Measurements from ENCODE around the gene MED13.

DNA sequence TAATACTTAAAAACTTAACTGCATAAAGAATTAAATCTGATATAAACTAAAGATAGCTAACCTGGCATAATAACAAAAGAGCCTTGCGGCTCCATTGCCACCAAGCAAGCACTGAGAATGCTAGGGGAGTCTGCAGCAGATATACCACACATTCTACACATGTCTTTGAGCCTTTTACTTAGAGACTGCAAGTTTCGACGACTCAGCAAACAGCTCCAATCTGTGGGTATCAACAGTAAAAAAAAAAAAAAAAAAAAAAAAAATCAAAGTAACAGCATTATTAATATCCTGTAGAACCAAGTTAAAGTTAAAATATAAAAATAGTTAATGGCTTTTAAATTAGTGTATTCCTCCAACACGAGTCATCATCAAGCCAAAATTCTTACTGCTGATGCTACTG lies 109.5 kb downstream of the MED13 start:
- TF ChIP-seq EZH2phosphoT487 (IDR thresholded peaks at IDR 0.05; ENCODE audit: borderline replicate concordance) = no peak
- TF ChIP-seq, protein P1, sequence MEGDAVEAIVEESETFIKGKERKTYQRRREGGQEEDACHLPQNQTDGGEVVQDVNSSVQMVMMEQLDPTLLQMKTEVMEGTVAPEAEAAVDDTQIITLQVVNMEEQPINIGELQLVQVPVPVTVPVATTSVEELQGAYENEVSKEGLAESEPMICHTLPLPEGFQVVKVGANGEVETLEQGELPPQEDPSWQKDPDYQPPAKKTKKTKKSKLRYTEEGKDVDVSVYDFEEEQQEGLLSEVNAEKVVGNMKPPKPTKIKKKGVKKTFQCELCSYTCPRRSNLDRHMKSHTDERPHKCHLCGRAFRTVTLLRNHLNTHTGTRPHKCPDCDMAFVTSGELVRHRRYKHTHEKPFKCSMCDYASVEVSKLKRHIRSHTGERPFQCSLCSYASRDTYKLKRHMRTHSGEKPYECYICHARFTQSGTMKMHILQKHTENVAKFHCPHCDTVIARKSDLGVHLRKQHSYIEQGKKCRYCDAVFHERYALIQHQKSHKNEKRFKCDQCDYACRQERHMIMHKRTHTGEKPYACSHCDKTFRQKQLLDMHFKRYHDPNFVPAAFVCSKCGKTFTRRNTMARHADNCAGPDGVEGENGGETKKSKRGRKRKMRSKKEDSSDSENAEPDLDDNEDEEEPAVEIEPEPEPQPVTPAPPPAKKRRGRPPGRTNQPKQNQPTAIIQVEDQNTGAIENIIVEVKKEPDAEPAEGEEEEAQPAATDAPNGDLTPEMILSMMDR (IDR thresholded peaks at IDR 0.05 in 2 of 3, conservative IDR thresholded peaks at IDR 0.05 in 1 of 3; ENCODE audit: borderline replicate concordance in 1 of 3, insufficient read depth in 1 of 3, low read depth in 2 of 3, low read length in 2 of 3) = no peak
- TF ChIP-seq EZH2 (IDR thresholded peaks at IDR 0.05) = no peak
- TF ChIP-seq SIN3A (IDR thresholded peaks at IDR 0.05; ENCODE audit: low read depth) = no peak
- TF ChIP-seq POLR2A (IDR thresholded peaks at IDR 0.05; ENCODE audit: borderline replicate concordance, extremely low read depth, insufficient read depth, insufficient read length) = no peak
- TF ChIP-seq, protein P2, sequence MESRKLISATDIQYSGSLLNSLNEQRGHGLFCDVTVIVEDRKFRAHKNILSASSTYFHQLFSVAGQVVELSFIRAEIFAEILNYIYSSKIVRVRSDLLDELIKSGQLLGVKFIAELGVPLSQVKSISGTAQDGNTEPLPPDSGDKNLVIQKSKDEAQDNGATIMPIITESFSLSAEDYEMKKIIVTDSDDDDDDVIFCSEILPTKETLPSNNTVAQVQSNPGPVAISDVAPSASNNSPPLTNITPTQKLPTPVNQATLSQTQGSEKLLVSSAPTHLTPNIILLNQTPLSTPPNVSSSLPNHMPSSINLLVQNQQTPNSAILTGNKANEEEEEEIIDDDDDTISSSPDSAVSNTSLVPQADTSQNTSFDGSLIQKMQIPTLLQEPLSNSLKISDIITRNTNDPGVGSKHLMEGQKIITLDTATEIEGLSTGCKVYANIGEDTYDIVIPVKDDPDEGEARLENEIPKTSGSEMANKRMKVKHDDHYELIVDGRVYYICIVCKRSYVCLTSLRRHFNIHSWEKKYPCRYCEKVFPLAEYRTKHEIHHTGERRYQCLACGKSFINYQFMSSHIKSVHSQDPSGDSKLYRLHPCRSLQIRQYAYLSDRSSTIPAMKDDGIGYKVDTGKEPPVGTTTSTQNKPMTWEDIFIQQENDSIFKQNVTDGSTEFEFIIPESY (IDR thresholded peaks at IDR 0.05; ENCODE audit: extremely low read depth, insufficient replicate concordance, low read length) = no peak
- no peak for TF ChIP-seq CBX3 (IDR thresholded peaks at IDR 0.05; ENCODE audit: low read depth)
- no peak for TF ChIP-seq RAD21 (IDR thresholded peaks at IDR 0.05; ENCODE audit: low read depth)
- no peak for TF ChIP-seq ZNF274 (IDR thresholded peaks at IDR 0.05; ENCODE audit: low read depth, low read length)
- TF ChIP-seq TCF7L2 (IDR thresholded peaks at IDR 0.05; ENCODE audit: borderline replicate concordance, extremely low read depth, insufficient read depth, insufficient read length) = no peak
- TF ChIP-seq FOSL1 (IDR thresholded peaks at IDR 0.05; ENCODE audit: low read depth) = no peak
- TF ChIP-seq CEBPB (IDR thresholded peaks at IDR 0.05; ENCODE audit: low read depth) = no peak
- TF ChIP-seq SRF (IDR thresholded peaks at IDR 0.05; ENCODE audit: low read depth) = no peak
- TF ChIP-seq, protein P3, sequence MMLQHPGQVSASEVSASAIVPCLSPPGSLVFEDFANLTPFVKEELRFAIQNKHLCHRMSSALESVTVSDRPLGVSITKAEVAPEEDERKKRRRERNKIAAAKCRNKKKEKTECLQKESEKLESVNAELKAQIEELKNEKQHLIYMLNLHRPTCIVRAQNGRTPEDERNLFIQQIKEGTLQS (IDR thresholded peaks at IDR 0.05) = no peak

All from HCT116 (cell line).